HG02759 (cell line): ENCODE results near the gene CATSPERD.

ENCODE experiments used
- ATAC-seq: cut with Tn5 transposase; IDR thresholded peaks from one replicate; pipeline ENCODE4 v1.9.1; 2021; ENCODE audit warnings: mild to moderate bottlenecking, moderate library complexity; ENCODE audit not compliant: unreplicated experiment

The CATSPERD gene, protein sequence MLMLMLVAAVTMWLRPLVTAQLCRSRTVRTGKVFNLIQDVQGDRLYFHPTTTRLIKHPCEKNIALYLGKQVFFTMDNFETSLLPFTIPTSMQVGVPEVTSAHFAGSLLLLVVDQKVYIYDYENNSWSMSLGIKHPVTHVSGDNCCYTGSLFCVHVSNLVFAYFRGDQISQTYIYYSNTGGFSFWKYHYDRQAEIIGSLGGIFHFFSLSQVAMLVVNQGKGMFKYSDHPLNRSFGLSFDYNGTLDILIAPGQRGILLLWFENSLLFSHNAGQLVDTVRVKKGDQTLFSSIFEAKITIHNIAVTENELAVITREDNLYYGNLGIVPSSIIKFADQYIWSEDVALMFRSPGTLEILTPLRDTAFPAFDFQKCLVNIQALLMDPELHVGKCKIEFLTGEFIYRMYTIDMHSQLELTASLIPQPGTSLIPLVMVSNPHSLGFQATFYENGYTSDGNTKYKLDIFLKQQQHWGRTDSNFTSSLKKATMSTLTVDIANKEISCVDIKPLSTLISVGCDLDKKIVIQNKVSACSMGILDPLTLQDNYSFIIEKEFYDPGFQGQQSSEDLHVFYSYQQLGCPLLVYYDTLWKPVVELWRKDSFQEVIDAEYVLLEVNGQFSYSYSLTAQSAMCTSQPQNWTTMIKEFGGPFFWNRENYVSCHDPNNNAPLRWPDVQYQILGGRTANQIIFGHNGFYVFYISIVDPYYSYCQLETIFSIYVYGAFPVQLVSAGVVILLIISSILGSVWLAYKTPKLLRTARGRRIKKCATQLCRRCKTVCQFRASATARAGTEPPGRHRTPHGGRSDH

GRCh38 chr19:5719961-5720790, at the start of gene CATSPERD, which contains the start of gene LONP1:
Gene CATSPERD, plus strand, starts transcription at chr19:5720637. Its CDS starts 101 bp downstream, at chr19:5720738.
Gene LONP1, minus strand, starts transcription at chr19:5720146. Its CDS starts 14 bp downstream, at chr19:5720132.
- peak; percentile 90 for ATAC-seq

DNA sequence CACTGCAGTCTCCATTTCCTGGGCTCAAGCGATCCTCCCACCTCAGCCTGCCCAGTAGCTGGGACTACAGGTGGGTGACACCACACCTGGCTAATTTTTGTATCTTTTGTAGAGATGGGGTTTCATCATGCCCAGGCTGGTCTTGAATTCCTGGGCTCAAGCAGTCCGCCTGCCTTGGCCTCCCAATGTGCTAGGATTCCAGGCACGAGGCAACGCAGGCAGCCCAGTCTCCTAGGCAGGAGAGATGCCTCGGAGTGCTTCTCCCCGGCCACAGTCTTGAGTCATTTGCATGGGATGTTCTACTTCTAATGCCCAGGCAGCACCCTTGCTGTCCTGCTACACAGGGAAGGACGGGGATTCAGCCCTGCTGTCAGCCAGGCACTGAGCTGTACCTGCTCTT, 48.8 kb upstream of the CATSPERD start:
- no peak for ATAC-seq

DNA sequence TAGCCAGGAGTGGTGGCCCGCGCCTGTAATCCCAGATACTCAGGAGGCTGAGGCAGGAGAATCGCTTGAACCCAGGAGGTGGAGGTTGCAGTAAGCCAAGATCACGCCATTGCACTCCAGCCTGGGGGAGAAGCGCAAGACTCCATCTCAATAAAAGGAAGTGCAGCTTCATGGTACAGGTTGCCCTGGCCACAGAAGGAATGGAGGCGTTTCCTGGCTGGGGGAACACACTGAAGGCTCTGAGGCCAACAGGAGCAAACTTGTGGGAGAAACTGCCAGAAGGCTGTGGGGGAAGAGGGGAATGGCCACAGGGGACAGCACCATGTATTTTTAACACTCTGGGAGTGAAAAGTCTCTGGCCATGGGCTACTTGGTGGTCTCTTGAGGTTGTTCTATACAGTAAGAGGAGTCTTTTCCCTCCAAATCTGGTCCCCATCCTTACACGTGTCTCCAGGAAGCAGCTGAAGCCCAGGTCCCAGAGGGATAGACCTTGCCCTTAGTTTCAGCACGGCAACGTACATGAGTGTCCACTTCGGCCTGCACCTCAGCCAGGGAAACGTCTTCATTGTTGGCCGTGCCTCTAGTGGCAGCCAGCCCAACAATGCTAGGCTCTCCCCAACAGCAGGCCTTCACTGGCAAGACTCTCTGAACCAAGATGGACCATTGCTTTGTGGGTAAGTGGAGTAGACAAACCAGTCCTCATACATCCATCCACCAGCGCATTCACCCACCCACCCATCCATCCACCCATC, 47.6 kb upstream of the CATSPERD start:
- no peak for ATAC-seq

GRCh38 chr19:5673752-5674151, 46.7 kb upstream of the CATSPERD start:
- no peak for ATAC-seq

- no peak for ATAC-seq
Observed at GRCh38 chr19:5674714-5675113, 45.7 kb upstream of the CATSPERD start.

DNA sequence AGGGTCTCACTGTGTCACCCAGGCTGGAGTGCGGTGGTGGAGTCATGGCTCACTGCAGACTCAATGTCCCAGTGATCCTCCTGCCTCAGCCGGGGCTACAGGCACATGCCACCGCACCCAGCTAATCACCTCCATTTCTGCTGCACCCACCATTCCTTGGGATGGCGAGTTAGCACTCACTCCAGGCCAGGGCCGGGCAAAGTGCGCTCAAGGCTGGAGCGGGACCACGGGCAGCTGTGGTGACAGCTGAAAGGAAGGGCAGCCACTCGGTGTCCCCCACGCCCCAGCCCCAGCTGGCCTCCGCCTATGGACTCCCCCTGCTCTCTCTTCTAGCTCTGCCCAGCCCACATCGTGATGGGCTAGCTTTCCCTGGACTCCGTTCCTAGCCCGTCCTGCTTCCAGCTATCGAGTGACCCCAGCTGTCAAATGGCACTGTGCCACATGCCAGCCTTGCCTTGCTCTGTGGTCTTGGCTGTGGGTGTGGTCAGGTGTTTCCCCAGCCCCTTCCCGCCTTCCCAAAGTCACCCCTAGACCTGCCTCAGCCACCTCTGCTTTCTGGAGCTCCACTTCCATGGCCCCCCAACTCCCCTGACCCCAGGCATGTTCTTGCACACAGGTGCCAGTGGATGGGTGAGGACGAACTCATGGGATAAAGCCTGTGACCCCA, 44.2 kb upstream of the CATSPERD start:
- ATAC-seq = no peak

- no peak for ATAC-seq
Observed at GRCh38 chr19:5676772-5677105, 43.7 kb upstream of the CATSPERD start.

DNA sequence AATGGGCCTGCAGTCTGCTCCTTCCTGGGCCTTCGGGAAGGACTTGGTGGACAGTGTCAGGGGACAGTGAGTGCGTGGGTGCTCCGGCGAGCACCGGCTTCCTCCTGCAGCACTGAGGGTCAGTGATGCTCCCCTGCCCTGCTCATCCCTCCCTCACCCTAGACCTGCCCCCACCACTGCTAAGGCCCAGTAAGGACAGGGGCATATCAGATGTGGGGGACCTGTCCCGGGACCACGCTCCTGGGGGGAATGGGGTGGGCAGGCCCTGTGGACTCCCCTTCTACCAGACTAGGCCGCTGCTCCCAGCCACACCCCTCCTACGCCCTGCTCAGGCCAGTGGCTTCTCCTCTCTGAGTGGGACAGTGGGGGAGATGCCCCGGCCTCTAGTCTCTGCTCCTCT, 43.3 kb upstream of the CATSPERD start:
- ATAC-seq = no peak

DNA sequence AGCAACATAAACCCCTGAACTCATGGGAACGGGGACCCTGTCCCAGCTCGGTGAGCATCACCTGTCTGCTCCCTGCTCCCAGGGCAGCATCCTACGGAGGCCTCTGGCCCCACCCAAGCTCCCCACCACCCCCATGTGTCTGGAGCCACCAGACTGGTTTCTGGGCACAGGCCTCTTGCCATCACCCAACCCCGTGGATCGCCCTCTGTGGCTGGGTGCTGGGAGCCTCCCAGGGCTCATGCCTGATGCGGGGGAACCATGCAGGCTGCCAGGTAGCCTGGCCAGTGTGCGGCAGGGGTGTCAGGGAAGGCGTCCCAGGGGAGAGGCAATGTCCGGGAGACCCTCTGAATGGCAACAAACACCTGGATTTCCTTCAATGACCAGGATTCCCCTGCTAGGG, 42.9 kb upstream of the CATSPERD start:
- no peak for ATAC-seq

DNA sequence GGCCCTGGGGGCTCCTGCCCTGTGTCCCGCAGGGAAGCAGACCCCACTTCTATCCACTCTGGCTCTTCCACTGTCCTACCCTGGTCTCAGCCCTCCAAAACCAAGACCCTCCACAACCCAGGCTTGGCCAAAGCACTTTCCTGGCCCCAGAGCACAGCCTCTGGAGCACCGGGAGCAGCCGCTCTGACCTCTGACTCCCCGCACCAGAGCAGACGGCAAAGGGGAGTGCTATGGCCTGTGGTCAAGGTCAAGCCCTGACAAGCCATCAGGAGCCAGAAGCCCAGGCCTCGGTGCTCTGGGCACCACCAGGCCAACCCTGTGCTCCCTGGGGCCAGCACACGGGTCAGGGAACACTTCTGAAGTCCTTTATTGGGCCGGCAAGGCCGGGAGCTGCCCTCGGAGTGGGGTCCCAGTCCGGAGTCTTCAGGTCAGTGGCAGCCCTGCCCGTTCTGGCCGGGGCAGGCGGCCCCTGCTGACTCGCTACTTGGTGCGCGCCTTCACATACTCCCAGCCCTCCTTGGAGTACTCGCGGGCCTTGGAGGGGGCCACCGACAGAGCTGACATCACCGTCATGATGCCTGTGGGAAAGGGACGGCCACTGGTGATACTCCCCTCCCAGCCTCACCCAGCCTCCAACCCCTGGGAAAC, 42.2 kb upstream of the CATSPERD start:
- no peak for ATAC-seq

GRCh38 chr19:5679289-5680083, 41.0 kb upstream of the CATSPERD start:
- ATAC-seq = no peak

DNA sequence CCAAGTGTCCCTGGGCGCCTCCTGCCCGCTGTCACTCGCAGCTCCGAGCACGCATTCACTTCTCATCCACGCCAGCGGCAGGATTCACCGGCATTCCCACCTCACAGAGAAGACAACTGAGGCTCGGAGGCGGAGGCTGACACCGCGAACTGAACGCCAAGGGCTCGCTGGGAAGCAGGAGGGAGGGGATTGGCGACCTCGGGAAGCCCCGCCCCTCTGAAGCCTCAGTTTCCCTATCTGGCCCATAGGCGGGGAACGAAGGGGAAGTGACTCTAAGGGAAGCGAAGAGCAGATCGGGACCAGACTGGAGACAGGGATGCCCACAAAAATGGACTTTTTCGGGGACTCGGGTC, 40.4 kb upstream of the CATSPERD start:
- no peak for ATAC-seq

- ATAC-seq = peak; percentile 92
Observed at GRCh38 chr19:5680437-5681368, 39.7 kb upstream of the CATSPERD start, which contains the start of the genes HSD11B1L and MICOS13. Gene HSD11B1L, plus strand, starts transcription at chr19:5681027. Its CDS starts 3,806 bp downstream, at chr19:5684833. Gene MICOS13, minus strand, starts transcription at chr19:5680516. Its CDS starts 30 bp downstream, at chr19:5680486.

GRCh38 chr19:5681391-5682106, 38.9 kb upstream of the CATSPERD start:
- no peak for ATAC-seq

GRCh38 chr19:5682107-5682482, 38.3 kb upstream of the CATSPERD start:
- ATAC-seq = no peak

DNA sequence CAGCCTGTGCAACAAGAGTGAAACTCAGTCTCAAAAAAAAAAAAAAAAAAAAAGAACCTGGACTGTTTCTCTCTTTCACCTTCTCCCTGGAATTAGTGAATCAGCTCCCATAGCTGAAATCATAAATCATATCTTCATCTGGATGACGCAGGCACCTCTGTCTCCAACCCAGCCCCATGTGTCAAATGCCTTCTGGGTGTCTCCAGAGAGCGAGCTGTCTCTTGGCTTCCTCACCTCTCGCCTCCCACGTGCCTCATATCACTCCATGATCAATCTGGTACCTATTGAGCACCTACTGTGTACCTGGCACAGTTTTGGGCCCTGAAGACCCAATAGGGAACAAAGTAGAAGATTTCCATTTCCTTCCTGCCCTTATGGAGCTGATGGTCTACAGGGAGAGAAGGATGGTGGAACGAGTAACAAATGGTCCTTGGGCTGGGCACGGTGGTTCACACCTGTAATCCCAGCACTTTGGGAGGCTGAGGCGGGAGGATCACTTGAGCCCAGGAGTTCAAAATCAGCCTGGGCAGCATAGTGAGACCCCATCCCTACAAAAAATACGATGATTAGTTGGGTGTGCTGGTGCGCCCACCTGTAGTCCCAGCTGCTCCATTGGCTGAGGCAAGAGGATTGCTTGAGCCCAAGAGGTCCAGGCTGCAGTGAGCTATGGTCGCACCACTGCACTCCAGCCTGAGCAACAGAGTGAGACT, 37.1 kb upstream of the CATSPERD start:
- no peak for ATAC-seq
